ENCODE measurements around the gene EIF6.

Gene EIF6

DNA sequence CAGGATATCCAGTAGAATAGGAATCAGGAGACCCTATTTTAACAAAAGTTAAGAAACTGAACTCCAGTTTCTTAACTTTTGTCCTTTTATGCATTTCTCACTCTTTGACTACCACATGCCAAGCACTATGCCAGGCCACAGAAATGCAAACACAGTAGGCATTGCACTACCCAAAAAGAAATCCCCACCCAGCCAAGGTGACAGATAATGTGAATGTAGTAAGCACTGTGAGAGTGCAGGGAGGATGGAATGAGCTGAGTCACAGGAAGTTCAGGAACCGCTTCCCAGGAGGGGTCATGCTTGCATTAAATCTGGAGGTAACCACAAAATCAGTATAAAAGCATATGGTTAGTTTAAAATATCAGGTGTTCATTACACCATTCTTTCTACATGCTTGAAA, 27.7 kb upstream of the EIF6 start:
- no peak for DNase-seq (ENCODE audit: low read depth)

DNA sequence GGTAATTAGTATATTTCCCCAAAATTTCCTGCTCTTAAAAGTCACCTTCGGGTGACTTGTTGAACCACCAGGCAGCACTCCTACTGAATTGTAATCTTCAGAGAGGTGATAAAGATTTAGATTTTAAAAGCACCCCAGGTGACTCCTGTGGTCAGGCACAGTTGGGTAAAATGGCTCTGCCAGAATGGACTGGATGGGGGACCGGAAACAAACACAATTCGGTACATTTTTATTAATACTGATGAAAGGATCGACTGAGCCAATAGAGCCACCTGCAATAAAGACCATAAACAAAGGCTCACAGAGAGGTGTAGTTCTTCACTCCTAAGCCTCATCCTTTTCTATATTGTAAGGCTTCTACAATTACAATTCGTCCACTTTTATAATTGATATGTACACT, 27.2 kb upstream of the EIF6 start:
- no peak for DNase-seq (ENCODE audit: low read depth)

DNA sequence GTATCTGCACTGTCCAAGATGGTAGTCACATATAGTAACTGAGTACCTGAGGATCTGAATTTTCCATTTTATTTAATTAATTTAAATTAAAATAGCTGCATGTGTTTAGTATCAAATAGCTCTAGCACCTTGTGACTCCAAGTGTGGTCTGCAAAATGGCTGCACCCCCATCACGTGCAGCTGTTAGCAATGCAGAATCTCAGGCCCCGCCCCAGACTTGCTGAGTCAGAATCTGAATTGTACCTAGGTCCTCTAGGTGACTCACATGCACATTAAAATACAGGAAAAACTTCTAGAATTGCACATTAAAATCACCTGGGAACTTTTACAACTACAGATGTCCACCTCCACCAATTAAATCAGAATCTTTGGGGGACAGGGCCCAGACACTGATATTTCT, 26.8 kb upstream of the EIF6 start:
- DNase-seq (ENCODE audit: low read depth): peak; percentile 42

DNA sequence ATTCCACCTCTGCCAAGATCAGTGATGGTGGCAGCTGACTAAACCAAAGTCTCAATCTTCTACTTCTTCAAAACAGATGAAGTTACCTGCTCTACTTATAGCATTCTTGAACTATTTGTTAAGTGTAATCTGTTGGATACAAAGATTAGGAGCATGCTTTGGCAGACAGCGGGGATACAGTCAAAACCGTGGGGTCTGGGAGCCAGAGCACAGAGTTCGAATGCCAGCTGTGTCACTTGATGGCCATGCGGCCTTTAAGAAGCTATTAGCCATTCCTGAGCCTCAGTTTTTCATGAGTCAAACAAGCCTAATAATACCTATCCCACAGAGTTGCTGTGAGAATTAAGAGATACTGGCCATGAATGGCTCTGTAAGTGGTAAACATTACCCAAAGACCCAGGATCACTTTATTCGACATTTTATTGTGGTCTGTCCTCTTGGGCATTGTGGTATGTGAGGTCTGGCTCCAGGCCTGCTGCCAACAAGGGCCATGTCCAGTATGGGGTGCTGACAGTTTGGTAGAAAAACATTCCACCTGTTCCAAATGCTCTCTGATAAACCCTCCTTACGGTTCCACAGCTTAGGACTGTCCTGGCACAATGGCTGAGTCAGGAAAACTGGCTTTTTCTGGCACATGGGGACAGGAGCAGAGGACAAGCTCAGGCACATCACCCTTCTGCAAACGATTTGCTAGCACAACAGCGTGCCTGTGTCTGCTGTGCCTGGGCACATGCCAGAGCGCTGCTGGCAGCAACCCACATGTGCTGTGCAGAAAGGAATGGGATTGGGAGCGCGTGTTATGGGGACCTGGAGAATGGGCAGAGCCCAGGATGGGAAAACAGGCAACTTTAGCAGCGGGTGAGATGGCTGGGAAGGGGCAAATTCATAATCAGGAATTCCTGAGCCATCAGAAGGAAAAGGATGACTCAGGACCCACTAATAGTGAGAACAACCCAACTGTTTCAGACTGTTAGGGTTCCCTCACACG, 23.4 kb upstream of the EIF6 start:
- no peak for DNase-seq (ENCODE audit: low read depth)

DNA sequence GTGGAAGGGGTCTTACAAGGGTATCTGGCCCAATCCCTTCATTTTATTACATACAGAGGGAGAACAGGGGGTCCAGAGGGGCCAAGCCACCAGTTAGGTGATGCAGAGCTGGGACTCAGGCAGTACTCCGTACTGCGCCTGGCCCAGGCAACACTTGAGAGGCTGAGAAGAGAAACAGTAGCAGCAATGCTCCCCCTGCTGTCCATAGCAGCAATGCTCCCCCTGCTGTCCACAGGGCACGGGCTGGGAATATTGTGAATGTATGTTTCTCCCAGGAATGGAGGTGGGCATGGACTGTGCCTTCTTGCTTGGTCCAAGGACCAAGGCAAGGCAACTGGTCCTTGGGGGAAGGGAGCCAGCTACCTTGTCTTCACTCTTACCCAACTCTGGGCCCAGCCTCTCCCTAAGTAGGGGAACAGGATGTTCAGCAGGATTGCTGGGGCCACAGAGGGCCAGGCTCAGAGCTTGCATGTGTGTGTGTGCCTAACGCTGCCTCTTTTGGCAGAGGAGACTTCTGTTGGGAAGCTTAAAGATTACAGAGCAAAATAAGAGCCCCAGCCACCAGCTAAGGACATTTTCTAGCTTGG, 22.5 kb upstream of the EIF6 start:
- no peak for DNase-seq (ENCODE audit: low read depth)

DNA sequence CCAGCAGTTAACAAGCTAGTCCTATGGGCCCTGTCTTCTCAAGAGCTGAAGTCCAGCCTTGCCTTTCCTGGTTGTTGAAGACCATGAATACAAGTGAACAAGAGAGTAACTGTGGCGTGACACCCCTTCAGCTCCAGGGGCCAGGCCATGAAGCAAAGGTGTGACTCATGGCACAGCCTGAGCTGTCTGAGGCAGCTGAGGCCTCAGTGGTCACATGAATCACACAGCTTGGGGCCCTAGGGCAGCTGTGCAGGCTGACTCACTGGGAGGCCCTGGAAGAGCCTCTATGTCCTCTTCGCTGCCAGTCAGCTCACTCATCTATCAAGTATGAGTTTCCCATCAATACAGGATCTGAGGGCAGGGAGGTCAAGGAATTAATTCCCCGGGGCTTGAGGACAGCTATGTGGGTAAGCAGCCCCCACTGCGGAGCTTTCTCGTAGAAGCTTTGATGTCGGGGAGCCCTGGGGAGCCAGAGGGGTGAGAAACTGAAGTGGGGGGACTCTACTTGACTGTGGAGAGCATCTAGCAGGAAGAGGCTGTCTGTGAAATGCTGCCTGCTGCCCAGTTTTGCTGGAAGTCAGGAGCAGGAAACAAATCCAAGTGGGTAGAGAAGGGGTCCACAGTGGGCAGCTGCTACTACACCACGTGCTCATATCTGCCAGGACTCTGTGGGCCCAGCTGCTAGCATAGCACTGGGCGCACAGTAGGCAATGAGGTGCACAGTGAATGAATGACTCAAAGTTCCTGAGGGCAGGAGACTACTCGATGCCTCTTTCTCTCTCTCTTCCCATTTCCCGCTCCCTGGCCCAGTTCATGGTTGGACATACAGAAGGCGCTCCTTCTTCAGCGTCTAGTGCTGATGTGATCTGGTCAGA, 21.3 kb upstream of the EIF6 start:
- peak; percentile 62 for DNase-seq (ENCODE audit: low read depth)

DNA sequence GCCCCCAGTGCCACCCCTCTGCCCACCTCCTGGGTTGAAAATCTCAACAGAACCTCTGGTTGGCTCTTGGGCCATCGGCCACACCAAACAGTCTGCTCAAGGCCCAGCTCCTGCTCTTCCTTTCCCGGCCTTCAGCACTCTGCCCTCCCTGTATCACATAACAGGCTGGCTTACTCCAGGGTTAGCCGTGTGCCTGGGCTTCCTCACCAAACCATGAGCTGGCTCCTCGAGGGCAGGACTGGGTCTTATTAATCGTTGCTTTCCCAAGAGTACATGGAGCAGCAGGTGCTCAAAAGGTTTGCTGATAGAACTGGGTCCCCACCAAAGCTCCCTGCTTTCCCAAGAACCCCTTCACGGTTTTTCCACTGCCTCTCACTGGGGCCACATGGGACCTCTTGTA, 20.4 kb upstream of the EIF6 start:
- no peak for DNase-seq (ENCODE audit: low read depth)

DNA sequence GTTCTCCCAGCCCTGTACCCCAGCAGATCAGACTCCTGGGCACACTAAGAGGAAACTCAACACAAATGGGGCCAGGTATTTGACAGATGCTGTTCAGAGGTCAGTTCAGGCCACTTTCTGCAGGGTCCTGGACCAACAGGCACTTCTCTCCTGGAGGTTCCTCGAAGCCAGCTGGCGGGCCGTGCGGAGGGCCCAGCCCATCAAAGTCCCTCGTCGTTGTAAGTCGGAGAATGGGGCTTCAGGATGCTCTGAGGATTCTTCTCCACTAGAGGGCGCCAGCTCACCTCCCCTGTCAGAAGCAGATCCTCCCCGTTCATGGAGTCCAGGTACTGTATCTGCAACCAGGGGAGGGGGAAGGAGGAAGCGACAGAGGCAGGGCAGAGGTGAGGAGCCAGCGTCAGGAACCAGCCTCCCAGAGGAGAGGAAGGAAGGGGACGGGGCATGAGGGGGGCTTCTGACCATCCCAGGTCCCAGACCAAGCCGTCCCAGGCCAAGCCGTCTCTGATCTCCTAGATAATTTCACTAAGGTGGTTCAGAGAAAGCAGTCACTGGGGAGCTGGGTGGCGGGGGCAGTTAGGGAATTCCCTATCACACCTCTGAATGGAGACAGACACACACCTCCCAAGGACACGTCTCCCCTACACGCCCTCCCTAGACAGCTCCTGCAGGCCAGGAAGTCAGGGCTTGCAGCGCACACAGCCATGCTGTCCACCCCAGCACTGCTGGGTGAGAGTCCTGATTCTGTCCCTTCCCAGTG, 19.3 kb upstream of the EIF6 start:
- peak; percentile 69 for DNase-seq (ENCODE audit: low read depth)

DNA sequence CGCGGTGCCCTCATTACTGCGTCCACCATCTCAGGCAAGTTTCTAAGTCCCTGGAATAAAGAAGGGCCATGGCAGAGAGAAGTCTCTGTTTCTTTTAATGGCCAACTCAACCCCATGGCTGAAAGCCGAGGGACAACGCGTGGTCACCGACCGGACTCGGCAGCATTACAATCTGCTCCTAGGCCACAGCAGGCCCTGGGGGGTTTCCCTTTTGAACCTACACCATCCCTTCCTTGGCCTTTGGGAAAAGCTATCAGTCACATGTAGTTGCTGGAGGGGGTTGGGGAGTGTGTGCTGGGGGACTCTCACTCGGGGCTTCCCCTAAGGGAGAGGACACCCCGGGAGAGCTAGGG, 18.8 kb upstream of the EIF6 start:
- DNase-seq (ENCODE audit: low read depth): no peak

DNA sequence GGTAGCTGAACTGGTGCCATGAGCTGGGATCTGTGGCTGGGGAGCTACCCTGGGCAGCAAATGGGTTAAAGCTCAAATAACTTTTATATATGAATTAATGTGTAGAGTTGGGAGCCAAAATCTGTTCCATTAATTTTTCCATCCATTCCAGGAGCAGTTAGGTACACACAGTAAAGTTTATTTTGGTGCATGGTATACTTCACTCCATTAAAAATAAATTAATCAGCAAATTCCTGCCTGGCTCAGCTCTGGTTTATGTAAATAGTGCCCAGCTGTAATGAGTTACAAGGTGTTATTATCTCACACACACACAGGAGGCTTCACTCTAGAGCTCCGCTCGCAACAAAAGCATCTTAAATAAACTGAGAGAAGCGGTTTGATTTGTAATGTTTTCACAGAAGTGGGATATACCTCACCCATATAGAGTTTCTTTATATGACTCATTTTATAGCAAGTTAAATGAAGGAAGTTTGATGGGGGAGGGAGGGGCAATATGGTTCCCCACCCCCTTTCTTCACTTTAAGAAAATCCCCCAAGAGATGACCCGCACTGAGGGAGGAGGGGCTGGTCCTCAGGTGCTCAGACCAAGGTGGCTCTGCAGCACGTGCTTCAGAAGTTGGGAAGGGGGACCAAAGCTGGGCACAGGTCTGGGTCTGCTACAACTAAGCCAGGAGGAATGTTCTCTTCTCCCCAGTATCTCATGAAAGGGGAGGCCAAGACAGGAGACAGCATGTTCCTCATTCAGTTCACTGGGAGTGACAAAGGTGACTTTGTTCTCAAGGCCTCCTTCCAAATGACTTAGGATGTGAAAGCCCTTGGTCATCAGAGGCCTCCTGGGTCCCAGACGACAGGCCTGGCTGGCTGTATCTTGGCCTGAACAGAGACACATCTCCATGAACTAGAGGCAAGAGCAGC, 18.1 kb upstream of the EIF6 start:
- no peak for DNase-seq (ENCODE audit: low read depth)

DNA sequence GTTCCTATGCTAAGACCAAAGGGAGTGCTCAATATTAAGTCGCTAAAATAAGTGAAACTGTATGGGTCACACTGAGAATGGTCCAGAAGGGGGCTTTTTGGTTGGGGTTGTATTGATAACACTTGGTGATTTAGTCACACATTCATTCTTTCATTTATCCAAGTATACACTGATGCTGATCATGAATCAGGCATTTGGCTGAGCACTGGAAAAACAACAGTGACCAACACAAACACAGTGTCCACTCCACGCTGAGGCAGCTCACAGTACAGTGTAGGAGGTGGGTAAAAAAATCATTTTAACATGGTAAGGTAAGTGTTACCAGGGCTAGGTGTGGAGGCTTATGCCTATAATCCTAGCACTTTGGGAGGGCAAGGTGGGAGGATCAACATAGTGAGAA, 16.9 kb upstream of the EIF6 start:
- no peak for DNase-seq (ENCODE audit: low read depth)

DNA sequence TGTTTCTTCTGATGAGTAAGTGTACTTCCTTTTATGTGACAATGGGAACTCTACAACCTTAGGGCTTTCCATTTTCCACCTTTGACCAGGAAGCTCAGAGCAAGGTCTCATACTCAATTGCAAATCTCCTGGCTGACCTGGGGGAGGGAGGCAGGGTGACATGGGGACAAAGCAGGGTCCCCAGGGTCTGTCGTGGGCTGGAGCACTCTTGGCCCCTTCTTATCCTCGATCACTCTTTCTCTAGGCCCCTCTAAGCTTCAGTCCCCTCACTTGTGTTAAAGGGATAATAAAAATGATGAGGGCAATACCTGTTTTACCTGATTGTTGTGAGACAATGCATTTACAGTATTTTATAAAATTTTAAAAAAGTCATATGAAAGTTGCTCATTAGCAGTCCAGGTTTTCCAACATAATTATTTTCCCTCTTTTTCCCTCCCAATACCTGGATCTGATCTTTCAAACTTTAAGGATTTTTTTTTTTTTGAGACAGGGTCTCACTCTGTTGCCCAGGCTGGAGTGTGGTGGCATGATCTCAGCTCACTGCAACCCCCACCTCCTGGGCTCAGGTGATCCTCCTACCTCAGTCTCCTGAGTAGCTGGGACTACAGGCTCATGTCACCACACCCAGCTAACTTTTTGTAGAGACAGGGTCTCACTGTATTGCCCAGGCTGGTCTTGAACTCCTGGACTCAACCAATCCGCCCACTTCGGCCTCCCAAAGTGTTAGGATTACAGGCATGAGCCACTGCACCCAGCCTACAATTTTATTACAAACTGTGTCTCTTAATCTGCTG, 16.1 kb upstream of the EIF6 start:
- no peak for DNase-seq (ENCODE audit: low read depth)

DNA sequence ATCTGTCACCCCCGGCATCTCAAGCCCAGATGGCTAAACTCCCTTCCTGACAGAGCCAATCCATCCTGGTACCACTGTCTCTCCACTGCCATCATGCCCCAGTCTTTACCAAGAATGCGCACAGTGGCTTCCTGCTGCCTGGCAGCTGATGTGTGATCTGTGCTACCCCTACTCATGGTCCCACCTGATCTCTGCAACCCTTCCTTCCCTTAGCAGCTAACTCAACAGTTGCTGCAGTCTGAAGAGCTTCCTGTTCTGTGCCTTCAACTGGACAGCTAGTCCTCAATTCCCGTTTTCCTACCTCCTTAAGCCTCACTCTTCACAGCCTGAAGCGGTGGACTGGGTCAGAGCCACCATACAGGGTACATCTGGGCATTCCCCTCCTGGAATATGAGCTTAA, 15.2 kb upstream of the EIF6 start:
- no peak for DNase-seq (ENCODE audit: low read depth)

DNA sequence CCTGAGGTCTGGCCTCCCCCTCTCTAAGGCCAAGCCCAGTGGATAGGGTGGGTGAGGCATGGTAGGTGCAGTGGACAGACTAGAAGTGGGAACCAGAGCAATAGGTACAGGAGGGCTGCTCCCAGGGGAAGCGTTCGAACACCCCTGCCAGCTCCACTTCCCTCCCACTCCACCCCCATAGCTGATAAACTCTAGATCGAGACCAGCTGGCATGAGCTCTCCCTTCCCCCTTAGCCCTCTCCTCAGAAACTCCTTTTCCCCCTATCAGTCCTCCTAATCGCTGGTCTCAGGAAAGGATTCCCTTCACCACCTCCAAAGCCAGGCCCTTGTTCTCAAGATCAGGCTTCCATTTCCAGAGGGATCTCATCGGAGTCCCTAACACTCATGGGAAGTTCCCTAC, 13.7 kb upstream of the EIF6 start:
- DNase-seq (ENCODE audit: low read depth): no peak

DNA sequence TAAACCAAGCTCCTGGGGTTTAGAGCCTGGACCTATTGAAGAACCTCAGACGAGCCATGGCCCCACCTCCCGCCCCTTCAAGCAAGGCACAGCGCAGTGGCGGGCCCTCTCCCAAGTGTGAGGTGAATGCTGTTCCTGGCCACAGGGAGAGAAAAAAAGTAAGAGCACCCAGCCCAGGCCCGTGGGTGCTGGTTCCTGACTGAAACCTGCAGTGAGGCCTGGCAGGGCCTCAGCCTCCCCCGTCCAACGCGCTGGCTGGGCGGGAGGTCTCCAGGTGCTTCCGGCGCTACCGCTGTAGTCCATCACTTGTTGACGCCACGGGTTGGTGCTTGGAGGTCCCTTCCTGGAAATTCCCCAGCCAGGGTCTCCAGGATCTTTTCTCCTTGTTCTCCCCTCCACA, 13.2 kb upstream of the EIF6 start:
- DNase-seq (ENCODE audit: low read depth): no peak

DNA sequence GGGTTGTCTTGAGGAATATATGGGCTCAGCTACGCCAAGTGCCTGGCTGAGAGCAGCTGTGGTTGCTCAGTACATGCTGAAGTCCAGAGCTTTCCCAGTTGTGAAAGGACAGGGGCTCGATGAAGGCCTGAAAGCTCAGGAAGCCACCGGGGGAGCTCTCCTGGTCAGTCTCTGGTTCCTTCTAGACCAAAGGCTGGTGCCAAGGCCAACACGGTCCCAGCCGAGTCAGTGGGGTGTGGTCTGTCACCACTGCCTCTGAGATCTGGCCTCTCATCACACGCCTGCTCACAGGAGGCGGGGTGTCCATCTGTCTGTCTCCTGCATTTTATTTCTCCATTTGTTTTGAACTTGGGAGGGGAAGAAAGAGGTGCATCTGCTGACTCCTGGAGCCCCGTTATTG, 12.6 kb upstream of the EIF6 start:
- DNase-seq (ENCODE audit: low read depth): no peak

DNA sequence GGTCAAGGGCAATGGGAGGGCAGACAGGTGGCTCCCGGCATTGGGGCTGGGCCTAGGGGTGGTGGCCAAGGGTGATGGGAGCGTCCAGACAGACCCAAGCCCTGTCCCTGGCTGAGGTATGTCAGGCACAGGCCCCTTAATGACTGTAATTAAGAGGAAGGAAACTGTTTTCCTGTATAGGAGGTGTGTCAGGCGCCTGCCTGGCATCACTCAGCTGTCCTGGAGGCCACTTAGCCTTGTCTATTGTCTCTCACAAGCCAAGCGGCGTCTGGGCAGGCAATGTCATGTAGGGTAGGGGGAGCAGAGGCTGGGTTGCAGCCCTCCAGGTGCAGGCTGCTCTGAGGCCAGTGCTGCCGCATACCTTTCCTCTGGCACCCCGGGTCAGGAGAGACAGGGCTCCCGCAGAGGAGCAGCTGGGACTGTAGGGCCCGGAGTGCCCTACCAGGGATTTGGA, 11.6 kb upstream of the EIF6 start:
- DNase-seq (ENCODE audit: low read depth): no peak

DNA sequence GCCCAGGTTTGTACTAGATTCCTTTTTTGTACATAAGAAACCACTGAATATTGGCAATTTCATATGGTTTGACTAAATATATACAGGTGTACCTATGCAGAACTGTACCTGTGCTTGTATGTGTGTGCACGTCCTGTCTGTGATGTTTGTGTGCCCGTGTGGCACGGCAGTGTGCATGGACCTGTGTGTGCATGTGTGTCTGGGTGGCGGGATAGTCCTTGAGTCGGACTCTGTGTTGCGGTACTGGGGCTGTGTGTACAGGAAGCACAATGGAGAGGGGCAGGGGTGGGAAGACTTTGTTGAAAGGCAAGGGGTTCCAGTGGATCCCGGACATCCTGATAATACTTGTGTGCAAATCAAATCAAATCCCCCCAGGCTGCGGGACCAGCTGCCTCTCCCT, 11.1 kb upstream of the EIF6 start:
- no peak for DNase-seq (ENCODE audit: low read depth)

DNA sequence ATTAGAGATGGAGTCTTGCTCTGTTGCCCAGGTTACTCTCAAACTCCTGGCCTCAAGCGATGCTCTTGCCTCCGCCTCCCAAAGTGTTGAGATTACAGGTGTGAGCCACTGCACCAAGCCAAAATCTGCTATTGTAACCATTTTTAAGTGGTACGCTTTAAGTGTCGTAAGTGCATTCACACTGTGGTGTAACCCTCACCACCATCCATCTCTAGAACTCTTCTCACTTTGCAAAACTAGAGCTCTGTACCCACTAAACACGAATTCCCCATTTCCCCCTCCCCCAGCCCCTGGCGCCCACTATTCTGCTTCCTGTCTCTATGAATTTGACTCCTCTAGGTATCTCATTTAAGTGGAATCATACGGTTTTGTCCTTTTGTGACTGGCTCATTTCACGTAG, 10.5 kb upstream of the EIF6 start:
- no peak for DNase-seq (ENCODE audit: low read depth)

DNA sequence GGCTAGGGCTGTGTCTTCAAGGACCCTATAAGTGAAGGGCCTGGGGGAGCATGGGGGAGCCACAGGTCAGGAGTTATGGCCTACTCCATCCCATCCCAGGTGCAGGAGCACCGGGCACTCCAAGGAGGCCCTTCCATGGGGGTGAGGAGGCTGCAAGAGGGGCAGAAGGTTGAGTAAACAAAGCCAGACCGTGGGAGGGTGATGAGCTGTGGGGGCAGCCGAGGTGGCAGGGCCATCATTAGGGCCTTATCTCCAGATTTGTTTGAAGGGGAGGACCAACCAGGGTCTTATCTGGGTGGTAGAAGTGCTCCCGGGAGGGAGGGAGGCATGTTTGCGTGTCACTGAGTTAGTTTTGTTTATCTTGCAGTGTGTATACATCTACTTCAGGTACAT, 9.7 kb upstream of the EIF6 start:
- DNase-seq (ENCODE audit: low read depth): no peak
